Measurements from ENCODE around the gene SHC4. TPM values are rescaled to one million over a fixed set of nuclear protein-coding genes. Genes with fewer than 3 reads are reported as not detected.
"Not testable (repeated sequence)": the region's sequence is repeated elsewhere in the genome, so short reads cannot be mapped to it uniquely, and the experiment has no call there.

The SHC4 gene
- total and polyA plus RNA-seq, 2 of the 13 experiments (the other 11 are each of a cell fraction or from before 2014, with no cell fraction given), result 0.04 TPM; not detected in 1

DNA sequence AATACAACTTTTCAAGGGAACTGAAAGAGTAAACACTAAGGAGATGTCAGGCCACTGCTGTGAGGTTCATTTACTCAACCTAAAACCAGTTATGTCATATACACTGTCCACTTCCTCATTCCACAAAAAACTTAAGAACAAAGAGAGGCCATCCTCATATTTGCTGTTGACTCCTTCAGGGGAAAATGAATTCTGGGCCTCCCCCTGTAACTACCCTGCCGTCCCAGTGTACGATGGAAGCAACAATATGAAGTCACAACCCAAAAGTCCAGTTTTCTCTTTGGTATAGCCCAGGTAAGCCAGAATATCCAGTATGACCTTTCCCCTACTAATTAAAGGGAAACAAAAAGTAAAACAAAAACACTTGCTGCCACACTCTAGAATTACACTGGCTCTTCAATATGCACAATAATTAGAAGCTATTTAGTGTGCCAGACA, 169.0 kb downstream of the SHC4 start:
- TF ChIP-seq, protein P1, sequence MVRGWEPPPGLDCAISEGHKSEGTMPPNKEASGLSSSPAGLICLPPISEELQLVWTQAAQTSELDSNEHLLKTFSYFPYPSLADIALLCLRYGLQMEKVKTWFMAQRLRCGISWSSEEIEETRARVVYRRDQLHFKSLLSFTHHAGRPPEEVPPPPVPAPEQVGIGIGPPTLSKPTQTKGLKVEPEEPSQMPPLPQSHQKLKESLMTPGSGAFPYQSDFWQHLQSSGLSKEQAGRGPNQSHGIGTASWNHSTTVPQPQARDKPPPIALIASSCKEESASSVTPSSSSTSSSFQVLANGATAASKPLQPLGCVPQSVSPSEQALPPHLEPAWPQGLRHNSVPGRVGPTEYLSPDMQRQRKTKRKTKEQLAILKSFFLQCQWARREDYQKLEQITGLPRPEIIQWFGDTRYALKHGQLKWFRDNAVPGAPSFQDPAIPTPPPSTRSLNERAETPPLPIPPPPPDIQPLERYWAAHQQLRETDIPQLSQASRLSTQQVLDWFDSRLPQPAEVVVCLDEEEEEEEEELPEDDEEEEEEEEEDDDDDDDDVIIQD (CRISPR knock-in tag; IDR thresholded peaks at IDR 0.05; ENCODE audit: low read depth), result no peak
- BruUV-seq (replicated peaks), result no TSS peak
- H3K27me3 ChIP-seq (ENCODE audit: control insufficient read depth in 1 of 2, insufficient read depth in 2 of 2, low read length in 2 of 2), result no peaks in the 10 kb centered on the region; a peak in 1 of 5 replicates
- no peaks in the 10 kb centered on the region for H3K9me3 ChIP-seq (ENCODE audit: low read length)
- H4K20me1 ChIP-seq (ENCODE audit: insufficient read depth, low read length), result no peaks in the 10 kb centered on the region
- no peak overlapping the region for H3K4me2 ChIP-seq (ENCODE audit: low read depth, low read length)
- no peak for DNase-seq (ENCODE audit: low spot score)
- intact Hi-C loops (cut with micrococcal nuclease; ENCODE audit: unreplicated experiment) (no loop called here), in situ Hi-C loops (cut with HindIII; ENCODE audit: extremely low pct_ligation_motif_present, low pct_unique_long_range_greater_than_20kb) (no loop called here)
- WGBS (ENCODE audit: low lambda C conversion rate), result 98% methylated on average over 2 of the region's 2 CpGs
- H3K9ac ChIP-seq (ENCODE audit: insufficient read depth, low read depth, low read length), result no peak overlapping the region
- H2AFZ ChIP-seq (ENCODE audit: low read length), result no peak overlapping the region
- POLR2A ChIA-PET, result no interaction called here
- peaks cover 8% of the 10 kb centered on the region for H3K79me2 ChIP-seq (ENCODE audit: insufficient read depth, low read length)
- peaks cover 2 to 24% of the 10 kb centered on the region in 2 experiments; a peak in 3 of 5 replicates for H3K36me3 ChIP-seq (replicated peaks in 1 of 2; ENCODE audit: control insufficient read depth in 1 of 2, insufficient read depth in 2 of 2, low read length in 2 of 2)
- H3K4me3 ChIP-seq (replicated peaks in 1 of 3; ENCODE audit: insufficient read depth in 1 of 3, low read depth in 2 of 3, low read length in 3 of 3), result no peak overlapping the region
- no peak for FAIRE-seq
- ATAC-seq, result no peak
- H3K4me1 ChIP-seq (ENCODE audit: insufficient read depth, low read length), result peaks cover 4% of the 10 kb centered on the region
- no peak overlapping the region for H3K27ac ChIP-seq (ENCODE audit: extremely low read length, insufficient read depth, low read length)
- CTCF ChIA-PET (ENCODE audit: low intra/inter-chr PET ratio, low total read pairs), result no interaction called here

DNA sequence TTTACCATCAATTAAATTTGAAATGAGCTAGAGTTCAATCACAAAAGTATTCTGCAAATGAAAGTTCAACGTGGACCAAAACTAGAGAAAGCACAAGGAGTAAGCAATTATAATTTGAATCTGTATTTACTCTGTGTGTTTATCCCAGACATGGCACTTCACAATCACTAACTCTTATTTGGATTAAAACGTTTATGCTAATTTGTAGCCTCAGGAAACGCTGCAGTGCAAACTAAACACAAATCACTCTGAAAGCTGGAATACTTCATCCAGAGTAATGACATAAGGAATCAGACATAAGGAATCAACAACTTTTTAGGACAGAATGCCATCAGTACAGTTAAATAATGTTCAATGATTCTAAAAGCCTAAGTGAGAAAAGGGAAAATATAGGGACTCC, 171.3 kb downstream of the SHC4 start:
- DNase-seq (ENCODE audit: low spot score), result no peak

DNA sequence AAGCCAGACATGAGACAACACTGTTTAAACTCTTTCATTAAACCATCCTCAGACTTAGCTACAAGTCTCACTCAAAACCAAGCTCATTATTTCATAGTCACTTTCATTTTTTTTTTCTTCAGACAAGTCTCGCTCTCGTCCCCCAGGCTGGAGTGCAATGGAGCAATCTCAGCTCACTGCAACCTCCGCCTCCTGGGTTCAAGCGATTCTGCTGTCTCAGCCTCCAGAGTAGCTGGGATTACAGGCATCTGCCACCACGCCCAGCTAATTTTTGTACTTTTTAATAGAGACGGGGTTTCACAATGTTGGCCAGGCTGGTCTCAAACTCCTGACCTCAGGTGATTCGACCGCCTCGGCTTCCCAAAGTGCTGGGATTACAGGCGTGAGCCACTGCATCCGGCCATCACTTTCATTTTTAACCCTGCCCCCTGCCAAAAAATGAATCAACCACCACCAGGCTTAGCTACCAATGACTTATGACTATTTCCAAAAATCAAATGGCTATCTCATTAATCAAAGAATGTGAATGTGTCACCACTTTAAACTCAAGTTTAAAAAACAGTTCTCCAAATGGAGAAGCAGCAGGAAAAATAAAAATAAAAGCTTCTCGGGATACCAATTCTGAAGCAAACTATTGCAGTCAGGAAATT, 173.1 kb downstream of the SHC4 start:
- ATAC-seq; H3K27ac ChIP-seq (ENCODE audit: extremely low read length, insufficient read depth, low read length); H3K9me3 ChIP-seq (ENCODE audit: low read length); H2AFZ ChIP-seq (ENCODE audit: low read length); H3K4me2 ChIP-seq (ENCODE audit: low read depth, low read length); H3K4me3 ChIP-seq (replicated peaks in 1 of 3; ENCODE audit: insufficient read depth in 1 of 3, low read depth in 2 of 3, low read length in 3 of 3); FAIRE-seq; H3K79me2 ChIP-seq (ENCODE audit: insufficient read depth, low read length); H3K27me3 ChIP-seq (ENCODE audit: control insufficient read depth in 1 of 2, insufficient read depth in 2 of 2, low read length in 2 of 2); CTCF ChIA-PET (ENCODE audit: low intra/inter-chr PET ratio, low total read pairs); H3K4me1 ChIP-seq (ENCODE audit: insufficient read depth, low read length); DNase-seq (ENCODE audit: low spot score); POLR2A ChIA-PET; BruUV-seq (replicated peaks); H3K9ac ChIP-seq (ENCODE audit: insufficient read depth, low read depth, low read length); in situ Hi-C loops (cut with HindIII; ENCODE audit: extremely low pct_ligation_motif_present, low pct_unique_long_range_greater_than_20kb); intact Hi-C loops (cut with micrococcal nuclease; ENCODE audit: unreplicated experiment); H4K20me1 ChIP-seq (ENCODE audit: insufficient read depth, low read length): not testable (repeated sequence)
- peaks cover 3 to 32% of the 10 kb centered on the region in 2 experiments; a peak in 2 of 5 replicates for H3K36me3 ChIP-seq (replicated peaks in 1 of 2; ENCODE audit: control insufficient read depth in 1 of 2, insufficient read depth in 2 of 2, low read length in 2 of 2)
- WGBS (ENCODE audit: low lambda C conversion rate), result 96% methylated on average over 11 of the region's 12 CpGs

More for the DNA sequence above, 171.3 kb downstream of the SHC4 start:
- Histone ChIP-seq H3K9me3 (ENCODE audit: low read length) (no peaks in the 10 kb centered on the region), H3K4me3 (replicated peaks in 1 of 3; ENCODE audit: insufficient read depth in 1 of 3, low read depth in 2 of 3, low read length in 3 of 3) (no peak overlapping the region), H3K9ac (ENCODE audit: insufficient read depth, low read depth, low read length) (no peak overlapping the region), H3K27ac (ENCODE audit: extremely low read length, insufficient read depth, low read length) (no peak overlapping the region), H3K36me3 (replicated peaks in 1 of 2; ENCODE audit: control insufficient read depth in 1 of 2, insufficient read depth in 2 of 2, low read length in 2 of 2) (peaks cover 2 to 31% of the 10 kb centered on the region in 2 experiments; a peak in 2 of 5 replicates), H3K79me2 (ENCODE audit: insufficient read depth, low read length) (no peaks in the 10 kb centered on the region), H3K27me3 (ENCODE audit: control insufficient read depth in 1 of 2, insufficient read depth in 2 of 2, low read length in 2 of 2) (no peaks in the 10 kb centered on the region; a peak in 1 of 5 replicates), H3K4me2 (ENCODE audit: low read depth, low read length) (no peak overlapping the region), H4K20me1 (ENCODE audit: insufficient read depth, low read length) (no peaks in the 10 kb centered on the region), H3K4me1 (ENCODE audit: insufficient read depth, low read length) (no peaks in the 10 kb centered on the region), H2AFZ (ENCODE audit: low read length) (no peak overlapping the region)
- intact Hi-C loops (cut with micrococcal nuclease; ENCODE audit: unreplicated experiment) (no loop called here), in situ Hi-C loops (cut with HindIII; ENCODE audit: extremely low pct_ligation_motif_present, low pct_unique_long_range_greater_than_20kb) (no loop called here)
- ChIA-PET POLR2A (no interaction called here), CTCF (ENCODE audit: low intra/inter-chr PET ratio, low total read pairs) (no interaction called here)
- TF ChIP-seq ARNT2 (CRISPR knock-in tag; IDR thresholded peaks at IDR 0.05; ENCODE audit: low read depth), result no peak
- no peak for TF ChIP-seq HNRNPL (IDR thresholded peaks at IDR 0.05; ENCODE audit: low read depth, low read length)
- TF ChIP-seq ARNT (IDR thresholded peaks at IDR 0.05), result no peak
- TF ChIP-seq ZNF431 (CRISPR knock-in tag; IDR thresholded peaks at IDR 0.05; ENCODE audit: borderline replicate concordance, low read depth), result no peak
- TF ChIP-seq MATR3 (CRISPR knock-in tag; IDR thresholded peaks at IDR 0.05), result no peak
- no peak for TF ChIP-seq TCF7L2 (IDR thresholded peaks at IDR 0.05; ENCODE audit: low read depth, low read length)
- TF ChIP-seq, protein P2, sequence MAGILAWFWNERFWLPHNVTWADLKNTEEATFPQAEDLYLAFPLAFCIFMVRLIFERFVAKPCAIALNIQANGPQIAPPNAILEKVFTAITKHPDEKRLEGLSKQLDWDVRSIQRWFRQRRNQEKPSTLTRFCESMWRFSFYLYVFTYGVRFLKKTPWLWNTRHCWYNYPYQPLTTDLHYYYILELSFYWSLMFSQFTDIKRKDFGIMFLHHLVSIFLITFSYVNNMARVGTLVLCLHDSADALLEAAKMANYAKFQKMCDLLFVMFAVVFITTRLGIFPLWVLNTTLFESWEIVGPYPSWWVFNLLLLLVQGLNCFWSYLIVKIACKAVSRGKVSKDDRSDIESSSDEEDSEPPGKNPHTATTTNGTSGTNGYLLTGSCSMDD (CRISPR knock-in tag; IDR thresholded peaks at IDR 0.05), result no peak
- no peak for TF ChIP-seq FOXK1 (CRISPR knock-in tag; IDR thresholded peaks at IDR 0.05; ENCODE audit: borderline replicate concordance, low read depth)
- no peak for TF ChIP-seq NR1H2 (CRISPR knock-in tag; IDR thresholded peaks at IDR 0.05; ENCODE audit: borderline replicate concordance, low read depth)
- no peak for TF ChIP-seq SIN3B (IDR thresholded peaks at IDR 0.05; ENCODE audit: low read length)
- 58% methylated on average over 3 of the region's 3 CpGs for WGBS (ENCODE audit: low lambda C conversion rate)
- no TSS peak for BruUV-seq (replicated peaks)
- FAIRE-seq (no peak), ATAC-seq (no peak)
